Liver (tissue), 3 donors: ENCODE data around the gene RPS6KA5.

Source experiments
- HNF4G ChIP-seq: IDR thresholded peaks from 2 replicates; pipeline ENCODE4 v1.6.1; 2016; ENCODE audit warnings: antibody characterized with exemption
- YY1 ChIP-seq: IDR thresholded peaks from 2 replicates; pipeline ENCODE4 v1.6.1; 2016; ENCODE audit warnings: antibody characterized with exemption, mild to moderate bottlenecking
- TF ChIP-seq, protein P1 (sequence below): fragments of 150-350 bp; IDR thresholded peaks from 2 replicates; pipeline ENCODE4 v1.5.1; 2017; ENCODE audit warnings: improper control_type of control experiment, low read depth, low read length; ENCODE audit not compliant: missing input control
- TF ChIP-seq, protein P2 (sequence below): IDR thresholded peaks from 2 replicates; pipeline ENCODE4 v1.6.1; 2016; ENCODE audit warnings: antibody characterized with exemption
- donor health status: healthy.
- donor health status: healthy.

DNA sequence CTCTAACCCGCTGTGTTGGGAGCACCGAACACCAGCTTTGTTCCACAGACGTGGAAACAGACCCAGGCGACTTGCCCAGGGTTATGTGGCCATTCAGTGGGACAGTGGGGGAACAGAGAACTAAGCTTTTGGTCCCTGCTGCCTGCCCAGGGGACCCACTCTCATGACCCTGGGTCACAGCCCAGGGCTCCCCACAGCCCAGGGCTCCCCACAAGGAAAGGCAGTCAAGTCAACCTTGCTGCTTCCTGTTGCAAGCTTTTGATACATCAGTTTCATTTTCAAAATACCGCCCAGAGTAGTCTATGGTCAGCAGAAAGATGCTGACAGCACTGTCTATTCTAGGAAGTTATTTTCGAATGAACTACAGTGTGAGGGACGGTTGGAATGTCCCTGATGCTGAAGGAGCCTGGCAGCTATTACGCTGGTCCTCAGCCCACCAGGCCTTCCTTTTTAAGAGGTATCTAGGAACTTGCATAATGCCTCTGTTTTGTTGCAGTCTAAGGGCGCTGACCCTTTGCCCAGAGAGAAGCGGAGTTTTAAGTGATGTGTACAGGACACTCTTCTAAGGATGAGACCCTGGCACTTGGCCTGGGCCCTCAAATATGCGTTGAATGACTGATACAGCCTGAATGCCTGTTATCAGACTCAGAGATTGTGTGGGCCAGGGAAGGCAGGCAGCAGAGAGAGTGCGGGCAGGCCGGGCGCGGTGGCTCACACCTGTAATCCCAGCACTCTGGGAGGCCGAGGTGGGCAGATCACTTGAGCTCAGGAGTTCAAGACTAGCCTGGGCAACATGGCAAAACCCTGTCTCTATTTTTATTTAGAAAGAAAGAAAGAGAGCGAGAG is 231.6 kb downstream of the RPS6KA5 start:
- TF ChIP-seq, protein P1, sequence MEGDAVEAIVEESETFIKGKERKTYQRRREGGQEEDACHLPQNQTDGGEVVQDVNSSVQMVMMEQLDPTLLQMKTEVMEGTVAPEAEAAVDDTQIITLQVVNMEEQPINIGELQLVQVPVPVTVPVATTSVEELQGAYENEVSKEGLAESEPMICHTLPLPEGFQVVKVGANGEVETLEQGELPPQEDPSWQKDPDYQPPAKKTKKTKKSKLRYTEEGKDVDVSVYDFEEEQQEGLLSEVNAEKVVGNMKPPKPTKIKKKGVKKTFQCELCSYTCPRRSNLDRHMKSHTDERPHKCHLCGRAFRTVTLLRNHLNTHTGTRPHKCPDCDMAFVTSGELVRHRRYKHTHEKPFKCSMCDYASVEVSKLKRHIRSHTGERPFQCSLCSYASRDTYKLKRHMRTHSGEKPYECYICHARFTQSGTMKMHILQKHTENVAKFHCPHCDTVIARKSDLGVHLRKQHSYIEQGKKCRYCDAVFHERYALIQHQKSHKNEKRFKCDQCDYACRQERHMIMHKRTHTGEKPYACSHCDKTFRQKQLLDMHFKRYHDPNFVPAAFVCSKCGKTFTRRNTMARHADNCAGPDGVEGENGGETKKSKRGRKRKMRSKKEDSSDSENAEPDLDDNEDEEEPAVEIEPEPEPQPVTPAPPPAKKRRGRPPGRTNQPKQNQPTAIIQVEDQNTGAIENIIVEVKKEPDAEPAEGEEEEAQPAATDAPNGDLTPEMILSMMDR = no peak
- TF ChIP-seq YY1 (no peak), HNF4G (no peak)
- TF ChIP-seq, protein P2, sequence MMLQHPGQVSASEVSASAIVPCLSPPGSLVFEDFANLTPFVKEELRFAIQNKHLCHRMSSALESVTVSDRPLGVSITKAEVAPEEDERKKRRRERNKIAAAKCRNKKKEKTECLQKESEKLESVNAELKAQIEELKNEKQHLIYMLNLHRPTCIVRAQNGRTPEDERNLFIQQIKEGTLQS = no peak
